IPS-18a (cell line): ENCODE data around the gene SRCIN1.
"Not testable (repeated sequence)": the region's sequence is repeated elsewhere in the genome, so short reads cannot be mapped to it uniquely, and the experiment has no call there.

Experiments used
- H3K27ac ChIP-seq: one replicate; pipeline ENCODE4 v1.5.1; 2013; ENCODE audit warnings: low read length
- H3K27me3 ChIP-seq: one replicate; pipeline ENCODE4 v1.6.1; 2013; ENCODE audit warnings: mild to moderate bottlenecking, low read length; ENCODE audit not compliant: control insufficient read depth, insufficient read depth
- H3K36me3 ChIP-seq: one replicate; pipeline ENCODE4 v1.6.1; 2013; ENCODE audit warnings: low read depth, low read length; ENCODE audit not compliant: control insufficient read depth
- H3K4me1 ChIP-seq: one replicate; pipeline ENCODE4 v1.6.1; 2013; ENCODE audit warnings: low read depth, low read length; ENCODE audit not compliant: control insufficient read depth
- H3K4me3 ChIP-seq: one replicate; pipeline ENCODE4 v1.5.1; 2013; ENCODE audit warnings: low read length
- H3K9ac ChIP-seq: one replicate; pipeline ENCODE4 v1.6.1; 2013; ENCODE audit warnings: mild to moderate bottlenecking, low read length, moderate library complexity
- H3K9me3 ChIP-seq: one replicate; pipeline ENCODE4 v1.6.1; 2013; ENCODE audit warnings: low read depth, low read length; ENCODE audit not compliant: control insufficient read depth

Gene SRCIN1

DNA sequence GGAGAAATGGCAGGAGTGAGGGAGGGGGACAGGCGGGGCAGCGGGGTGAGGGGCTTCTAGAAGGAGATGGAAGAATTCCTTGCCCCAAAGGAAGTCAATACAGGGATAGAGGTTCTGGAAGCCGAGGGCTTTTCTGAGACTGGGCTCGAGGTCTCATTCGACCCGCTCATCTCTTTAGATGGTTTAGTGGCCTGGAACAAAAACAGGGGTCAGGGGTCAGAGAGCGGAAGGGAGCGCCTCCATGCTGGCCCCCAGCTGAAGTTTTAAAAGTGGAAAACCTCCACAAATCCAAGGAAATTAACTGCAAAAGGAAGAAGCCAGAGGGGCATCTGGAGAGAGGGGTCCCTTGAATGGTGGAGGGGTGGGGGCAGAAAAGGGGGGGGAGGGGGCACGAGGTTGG lies 72.5 kb downstream of the SRCIN1 start:
- H3K27me3 ChIP-seq, result no peaks in the 10 kb centered on the region
- H3K9ac ChIP-seq, result no peak overlapping the region
- no peaks in the 10 kb centered on the region for H3K36me3 ChIP-seq
- peaks cover 10% of the 10 kb centered on the region for H3K4me1 ChIP-seq
- no peak overlapping the region for H3K27ac ChIP-seq
- H3K4me3 ChIP-seq, result no peak overlapping the region
- H3K9me3 ChIP-seq, result no peaks in the 10 kb centered on the region

DNA sequence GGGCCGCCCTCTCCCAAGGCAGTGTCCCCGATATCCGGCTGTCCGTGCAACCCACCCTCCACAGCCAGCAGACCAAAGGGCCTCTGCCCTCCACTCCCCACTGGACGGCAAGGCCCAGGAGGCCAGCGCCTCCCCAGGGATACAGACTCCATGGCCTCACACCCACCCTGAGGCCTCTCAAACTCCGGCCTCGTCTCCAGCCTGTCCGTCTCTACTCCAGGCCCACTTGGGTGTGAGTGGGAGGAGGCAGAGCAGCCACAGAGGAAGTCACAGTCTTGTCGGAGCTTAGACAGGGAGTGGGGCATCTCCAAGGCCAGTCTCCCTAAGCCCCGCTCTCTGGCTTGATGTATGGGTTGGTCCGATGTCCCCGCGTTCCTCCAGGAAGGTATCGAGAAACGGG lies 73.3 kb downstream of the SRCIN1 start:
- H3K9me3 ChIP-seq, result no peaks in the 10 kb centered on the region
- no peak overlapping the region for H3K4me3 ChIP-seq
- no peak overlapping the region for H3K9ac ChIP-seq
- peaks cover 10% of the 10 kb centered on the region for H3K4me1 ChIP-seq
- no peaks in the 10 kb centered on the region for H3K36me3 ChIP-seq
- no peaks in the 10 kb centered on the region for H3K27me3 ChIP-seq
- H3K27ac ChIP-seq, result no peak overlapping the region

DNA sequence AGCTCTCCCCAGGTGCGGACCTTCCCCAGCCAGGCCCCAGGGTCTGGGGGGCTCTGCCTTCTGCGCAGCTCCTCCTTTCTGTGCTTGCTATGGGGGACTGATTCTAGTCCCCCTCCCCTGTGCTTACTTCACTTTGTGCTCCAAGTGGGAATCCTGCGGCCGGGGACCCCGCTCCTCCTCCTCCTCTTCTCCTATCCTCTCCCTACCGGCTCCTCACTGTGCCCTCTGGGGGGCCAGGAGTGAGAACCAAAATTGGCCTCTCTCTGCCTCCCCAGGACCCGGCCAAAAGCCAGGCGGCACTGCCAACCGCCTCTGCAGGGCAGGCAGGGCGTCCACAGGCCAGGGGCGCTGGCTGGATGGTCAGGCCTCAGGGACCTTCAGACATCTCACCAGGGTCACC lies 74.0 kb downstream of the SRCIN1 start:
- H3K36me3 ChIP-seq, H3K4me3 ChIP-seq, H3K27me3 ChIP-seq, H3K27ac ChIP-seq, H3K9me3 ChIP-seq, H3K9ac ChIP-seq: not testable (repeated sequence)
- H3K4me1 ChIP-seq, result peaks cover 10% of the 10 kb centered on the region

DNA sequence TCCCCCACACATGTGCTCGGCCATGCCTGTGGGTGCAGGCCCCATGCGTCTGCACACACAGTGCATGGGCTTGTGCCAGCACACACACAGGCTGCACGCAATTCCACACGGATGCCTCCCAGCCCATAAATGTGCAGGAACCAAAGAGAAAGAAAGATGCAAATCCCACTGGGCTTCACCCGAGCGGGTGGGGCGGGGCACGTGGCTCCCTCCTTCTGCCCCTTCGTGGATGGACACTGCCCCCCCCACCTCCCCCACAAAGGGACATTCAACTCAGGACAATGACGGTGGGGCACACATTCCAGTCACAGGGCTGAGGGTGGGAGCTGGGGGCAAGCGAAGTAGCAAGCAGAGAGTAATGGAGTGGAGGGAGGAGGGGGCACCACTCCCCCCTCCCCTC lies 74.9 kb downstream of the SRCIN1 start:
- not testable (repeated sequence) for H3K4me3 ChIP-seq, H3K27ac ChIP-seq, H3K27me3 ChIP-seq, H3K9me3 ChIP-seq, H3K36me3 ChIP-seq, H3K9ac ChIP-seq
- H3K4me1 ChIP-seq, result peaks cover 10% of the 10 kb centered on the region

DNA sequence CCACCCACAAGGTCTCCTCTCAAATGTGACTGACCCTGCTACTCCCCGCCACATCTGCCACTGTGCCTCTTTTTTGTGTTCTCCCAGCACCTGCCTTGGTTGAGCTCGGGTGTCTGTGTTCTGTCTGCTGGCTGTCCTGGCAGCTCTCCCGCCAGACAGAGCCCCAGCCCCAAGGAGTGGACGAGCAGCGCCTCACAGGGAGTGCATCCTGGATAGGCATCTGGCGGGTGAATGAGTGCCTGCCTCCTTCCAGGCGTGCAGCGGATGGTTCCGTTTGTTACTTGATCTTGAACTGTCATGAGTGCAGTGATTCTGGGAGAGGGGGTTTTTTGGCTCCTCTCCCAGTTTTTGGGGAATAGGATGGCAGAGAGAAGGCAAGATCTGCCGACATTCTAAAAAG lies 77.6 kb downstream of the SRCIN1 start:
- not testable (repeated sequence) for H3K9me3 ChIP-seq, H3K4me3 ChIP-seq, H3K9ac ChIP-seq, H3K4me1 ChIP-seq, H3K27ac ChIP-seq, H3K27me3 ChIP-seq, H3K36me3 ChIP-seq

DNA sequence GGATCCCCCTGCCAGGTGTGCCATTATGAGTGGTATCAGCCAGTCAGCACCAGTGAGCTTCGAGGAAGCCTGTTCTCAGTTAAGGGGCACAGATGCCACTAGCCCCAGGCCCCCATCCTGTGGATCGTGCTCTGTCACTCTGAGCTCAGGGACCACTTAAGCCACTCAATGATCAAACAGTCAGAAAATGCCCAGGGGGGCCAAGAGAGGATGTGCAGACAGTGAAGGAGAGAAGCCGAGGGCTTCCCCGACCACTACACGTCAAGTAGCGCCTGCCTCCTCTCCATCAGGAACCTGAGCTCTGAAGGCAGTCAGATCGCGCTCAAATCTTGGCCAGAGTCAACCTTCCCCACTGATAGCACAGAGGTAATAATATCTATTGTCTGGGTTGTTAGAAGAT lies 79.2 kb downstream of the SRCIN1 start:
- H3K4me3 ChIP-seq, H3K27me3 ChIP-seq, H3K36me3 ChIP-seq, H3K9me3 ChIP-seq, H3K9ac ChIP-seq, H3K27ac ChIP-seq, H3K4me1 ChIP-seq: not testable (repeated sequence)

DNA sequence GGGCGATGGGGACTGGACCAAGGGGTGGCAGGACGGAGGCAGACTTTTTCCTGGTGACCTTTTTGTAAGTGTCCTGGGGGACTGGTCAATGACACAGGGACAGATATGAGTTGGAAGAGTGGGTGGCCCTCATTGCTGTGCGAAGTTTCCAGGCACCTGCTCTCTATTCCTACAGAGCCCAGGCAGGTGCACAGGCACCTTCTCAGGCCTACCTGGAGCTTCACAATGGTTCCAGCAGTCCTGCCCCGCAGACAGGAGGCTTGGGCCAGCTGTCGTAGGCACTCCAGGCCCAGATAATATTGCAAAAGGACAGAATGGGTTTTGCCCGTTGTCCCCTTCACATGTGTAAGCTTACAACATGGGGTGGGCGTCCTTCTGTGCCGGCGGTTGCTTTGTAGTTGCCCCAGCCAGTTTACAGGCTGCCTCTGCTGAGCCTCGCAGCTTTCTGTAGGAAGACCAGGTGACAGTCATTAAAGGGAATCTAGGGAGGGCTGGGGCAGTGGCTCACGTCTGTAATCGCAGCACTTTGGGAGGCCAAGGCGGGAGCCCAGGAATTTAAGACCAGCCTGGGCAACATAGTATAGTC lies 93.2 kb downstream of the SRCIN1 start:
- H3K9ac ChIP-seq, result no peak overlapping the region
- peaks cover 30% of the 10 kb centered on the region for H3K27me3 ChIP-seq
- no peak overlapping the region for H3K27ac ChIP-seq
- no peaks in the 10 kb centered on the region for H3K9me3 ChIP-seq
- no peaks in the 10 kb centered on the region for H3K36me3 ChIP-seq
- H3K4me3 ChIP-seq, result no peak overlapping the region
- H3K4me1 ChIP-seq, result peaks cover 19% of the 10 kb centered on the region

DNA sequence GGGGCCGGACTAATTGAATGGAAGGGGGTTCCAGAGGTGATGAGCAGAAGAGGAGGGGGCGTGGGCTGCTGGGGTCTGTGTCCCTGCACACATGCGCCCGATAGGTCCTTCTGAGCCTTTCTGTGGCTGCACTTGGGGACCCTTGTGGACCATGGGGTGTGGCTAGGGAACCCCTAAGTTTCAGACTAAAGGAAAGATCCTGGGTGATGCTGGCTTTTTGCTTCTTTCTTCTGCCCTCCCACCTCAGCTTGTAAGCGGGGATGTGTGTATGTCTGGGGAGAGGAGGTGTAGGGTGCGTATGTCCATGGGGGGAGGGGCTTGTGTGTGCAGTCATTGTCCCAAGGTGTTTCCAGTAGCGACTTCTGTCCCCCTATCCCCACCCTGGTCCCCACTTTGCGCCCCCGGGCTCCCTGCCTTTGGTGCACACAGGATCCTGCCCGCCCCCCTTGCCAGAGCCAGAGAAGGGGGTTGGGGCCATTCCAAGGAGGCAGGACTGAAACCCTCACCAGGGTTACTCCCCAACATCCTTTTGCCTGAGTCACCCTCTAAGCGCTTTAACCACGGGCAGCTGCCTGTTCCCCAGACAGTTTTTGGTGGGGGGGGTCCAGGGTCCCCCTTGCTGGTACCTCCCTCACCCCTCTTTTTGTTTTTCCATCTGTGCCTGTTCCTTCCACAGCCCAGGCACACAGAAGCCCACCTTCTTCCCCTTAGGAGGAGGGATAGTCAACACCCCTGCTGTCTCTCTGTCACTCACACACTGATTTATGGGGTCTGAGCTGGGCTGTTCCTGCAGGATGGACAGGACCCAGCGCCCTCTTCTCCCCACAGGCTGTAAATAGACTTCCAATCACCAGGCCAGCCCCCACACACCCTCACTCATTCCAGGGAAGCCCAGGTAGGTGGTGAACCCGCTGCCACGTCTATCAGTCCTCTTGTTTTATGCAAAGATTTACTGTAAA lies 94.3 kb downstream of the SRCIN1 start:
- no peak overlapping the region for H3K27ac ChIP-seq
- peaks cover 4% of the 10 kb centered on the region for H3K36me3 ChIP-seq
- peaks cover 19% of the 10 kb centered on the region for H3K4me1 ChIP-seq
- H3K9ac ChIP-seq, result no peak overlapping the region
- peak overlapping the region; percentile 43 for H3K4me3 ChIP-seq
- no peaks in the 10 kb centered on the region for H3K9me3 ChIP-seq
- H3K27me3 ChIP-seq, result peaks cover 30% of the 10 kb centered on the region

DNA sequence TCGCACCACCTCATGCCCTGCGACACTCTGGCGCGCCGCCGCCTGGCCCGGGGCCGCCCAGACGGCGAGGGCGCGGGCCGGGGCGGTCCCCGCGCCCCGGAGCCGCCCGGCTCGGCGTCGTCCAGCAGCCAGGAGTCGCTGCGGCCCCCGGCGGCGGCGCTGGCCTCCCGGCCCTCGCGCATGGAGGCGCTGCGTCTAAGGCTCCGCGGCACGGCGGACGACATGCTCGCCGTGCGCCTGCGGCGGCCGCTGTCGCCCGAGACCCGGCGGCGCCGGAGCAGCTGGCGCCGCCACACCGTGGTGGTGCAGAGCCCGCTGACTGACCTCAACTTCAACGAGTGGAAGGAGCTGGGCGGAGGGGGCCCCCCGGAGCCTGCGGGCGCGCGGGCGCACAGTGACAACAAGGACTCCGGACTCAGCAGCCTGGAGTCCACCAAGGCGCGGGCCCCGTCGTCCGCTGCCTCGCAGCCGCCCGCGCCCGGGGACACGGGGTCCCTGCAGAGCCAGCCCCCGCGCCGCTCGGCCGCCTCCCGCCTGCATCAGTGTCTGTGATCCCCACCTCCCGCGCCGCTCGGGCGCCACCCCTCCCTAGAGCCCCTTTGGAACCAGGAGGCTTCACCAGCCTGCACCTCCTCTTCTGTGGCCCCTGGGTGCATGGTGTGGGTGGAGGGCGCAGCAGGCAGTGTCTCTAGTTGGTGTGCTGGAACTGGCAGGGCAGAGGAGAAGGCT lies 95.2 kb downstream of the SRCIN1 start:
- H3K36me3 ChIP-seq, result peaks cover 10% of the 10 kb centered on the region
- no peak overlapping the region for H3K9ac ChIP-seq
- H3K4me1 ChIP-seq, result peaks cover 19% of the 10 kb centered on the region
- peak overlapping the region; percentile 43 for H3K4me3 ChIP-seq
- H3K27me3 ChIP-seq, result peaks cover 30% of the 10 kb centered on the region
- no peak overlapping the region for H3K27ac ChIP-seq
- no peaks in the 10 kb centered on the region for H3K9me3 ChIP-seq

DNA sequence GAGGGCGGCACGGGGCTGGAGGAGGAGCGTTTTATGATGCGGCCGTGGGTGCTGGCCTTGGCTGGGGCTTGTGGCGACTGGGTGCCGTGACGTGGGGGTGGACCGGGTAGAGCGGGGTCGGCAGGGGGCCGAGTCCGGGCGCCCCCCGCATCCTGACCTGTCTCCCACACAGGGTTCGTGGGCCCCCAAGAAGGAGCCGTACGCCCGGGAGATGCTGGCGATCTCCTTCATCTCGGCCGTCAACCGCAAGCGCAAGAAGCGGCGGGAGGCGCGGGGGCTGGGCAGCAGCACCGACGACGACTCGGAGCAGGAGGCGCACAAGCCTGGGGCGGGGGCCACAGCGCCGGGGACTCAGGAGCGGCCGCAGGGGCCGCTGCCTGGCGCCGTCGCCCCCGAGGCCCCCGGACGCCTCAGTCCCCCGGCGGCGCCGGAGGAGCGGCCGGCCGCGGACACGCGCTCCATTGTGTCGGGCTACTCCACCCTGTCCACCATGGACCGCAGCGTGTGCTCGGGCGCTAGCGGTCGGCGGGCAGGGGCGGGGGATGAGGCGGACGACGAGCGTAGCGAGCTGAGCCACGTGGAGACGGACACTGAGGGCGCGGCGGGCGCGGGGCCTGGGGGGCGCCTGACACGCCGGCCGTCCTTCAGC lies 95.9 kb downstream of the SRCIN1 start:
- Histone ChIP-seq H3K4me3 (peak overlapping the region; percentile 44), H3K9ac (peak overlapping the region; percentile 9), H3K4me1 (peaks cover 19% of the 10 kb centered on the region), H3K36me3 (peaks cover 10% of the 10 kb centered on the region), H3K27me3 (peaks cover 30% of the 10 kb centered on the region), H3K9me3 (no peaks in the 10 kb centered on the region), H3K27ac (no peak overlapping the region)
